ENCODE results near the gene KRTAP19-8. TPM values are rescaled to one million over a fixed set of nuclear protein-coding genes. Genes with fewer than 3 reads are reported as not detected.

KRTAP19-8 gene
- total and polyA plus RNA-seq, 10 of the 15 experiments (the other 5 are each of a cell fraction or from before 2014, with no cell fraction given) = not detected

GRCh38 chr21:30990514-30991262 is 47.6 kb downstream of the KRTAP19-8 start (continued):
- TF ChIP-seq RELA (IDR thresholded peaks at IDR 0.05; ENCODE audit: borderline replicate concordance, partially characterized antibody) = no peak
- TF ChIP-seq BRCA1 (IDR thresholded peaks at IDR 0.05; ENCODE audit: low read depth, low read length) = no peak
- TF ChIP-seq SPI1 (IDR thresholded peaks at IDR 0.05; ENCODE audit: borderline replicate concordance, insufficient read depth, low read depth, low read length) = no peak
- TF ChIP-seq WRNIP1 (IDR thresholded peaks at IDR 0.05; ENCODE audit: borderline replicate concordance, low read depth, low read length) = no peak
- no peak for TF ChIP-seq KAT2A (conservative IDR thresholded peaks at IDR 0.05; ENCODE audit: control insufficient read depth, low read depth, low read length)
- no peak for TF ChIP-seq NFIC (IDR thresholded peaks at IDR 0.05; ENCODE audit: low read depth, low read length)
- no peak for TF ChIP-seq CHD4 (IDR thresholded peaks at IDR 0.05)

GRCh38 chr21:30988706-30989105 is 49.6 kb downstream of the KRTAP19-8 start:
- no peaks in the 10 kb centered on the region for H3K9me3 ChIP-seq (replicated peaks; ENCODE audit: control insufficient read depth, insufficient read depth, low read length)
- no peaks in the 10 kb centered on the region for H3K4me1 ChIP-seq (ENCODE audit: control insufficient read depth, insufficient read depth, low read length)
- ChIA-PET SMC1A (ENCODE audit: uncharacterized antibody, unreplicated experiment) (no interaction called here), RAD21 (ENCODE audit: unreplicated experiment) (no interaction called here), CTCF (no interaction called here), POLR2A (no interaction called here)
- no peak overlapping the region for H3K27ac ChIP-seq (ENCODE audit: control insufficient read depth, insufficient read depth)
- no peak for FAIRE-seq
- intact Hi-C loops (cut with micrococcal nuclease; ENCODE audit: unreplicated experiment) = no loop called here
- H3K9ac ChIP-seq (ENCODE audit: control insufficient read depth, insufficient read depth, low read length) = no peak overlapping the region
- no peaks in the 10 kb centered on the region for H4K20me1 ChIP-seq (ENCODE audit: control insufficient read depth, insufficient read depth)
- no peak overlapping the region for H2AFZ ChIP-seq (ENCODE audit: control insufficient read depth, low read depth, low read length)
- no TSS peak for BruUV-seq (replicated peaks)
- DNase-seq (ENCODE audit: low read depth, low spot score) = no peak
- 0% methylated on average over 1 of the region's 1 CpG for WGBS (ENCODE audit: insufficient coverage, insufficient replicate concordance, low lambda C conversion rate, missing lambda C conversion rate)
- no peaks in the 10 kb centered on the region for H3K79me2 ChIP-seq (ENCODE audit: control insufficient read depth, insufficient read depth, low read length)
- H3K36me3 ChIP-seq (ENCODE audit: control insufficient read depth in 2 of 2, insufficient read depth in 2 of 2, low read length in 1 of 2) = no peaks in the 10 kb centered on the region
- in situ Hi-C loops (cut with MboI) = no loop called here
- H3K4me3 ChIP-seq = no peak overlapping the region
- H3K4me2 ChIP-seq (ENCODE audit: control insufficient read depth, insufficient read depth) = no peak overlapping the region
- ATAC-seq = no peak
- no peaks in the 10 kb centered on the region for H3K27me3 ChIP-seq (replicated peaks in 1 of 2; ENCODE audit: control insufficient read depth in 2 of 2, insufficient read depth in 2 of 2, low read length in 1 of 2)
- TF ChIP-seq, protein P1, sequence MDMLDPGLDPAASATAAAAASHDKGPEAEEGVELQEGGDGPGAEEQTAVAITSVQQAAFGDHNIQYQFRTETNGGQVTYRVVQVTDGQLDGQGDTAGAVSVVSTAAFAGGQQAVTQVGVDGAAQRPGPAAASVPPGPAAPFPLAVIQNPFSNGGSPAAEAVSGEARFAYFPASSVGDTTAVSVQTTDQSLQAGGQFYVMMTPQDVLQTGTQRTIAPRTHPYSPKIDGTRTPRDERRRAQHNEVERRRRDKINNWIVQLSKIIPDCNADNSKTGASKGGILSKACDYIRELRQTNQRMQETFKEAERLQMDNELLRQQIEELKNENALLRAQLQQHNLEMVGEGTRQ (IDR thresholded peaks at IDR 0.05; ENCODE audit: borderline replicate concordance, low read depth, low read length) = no peak
- TF ChIP-seq, protein P2, sequence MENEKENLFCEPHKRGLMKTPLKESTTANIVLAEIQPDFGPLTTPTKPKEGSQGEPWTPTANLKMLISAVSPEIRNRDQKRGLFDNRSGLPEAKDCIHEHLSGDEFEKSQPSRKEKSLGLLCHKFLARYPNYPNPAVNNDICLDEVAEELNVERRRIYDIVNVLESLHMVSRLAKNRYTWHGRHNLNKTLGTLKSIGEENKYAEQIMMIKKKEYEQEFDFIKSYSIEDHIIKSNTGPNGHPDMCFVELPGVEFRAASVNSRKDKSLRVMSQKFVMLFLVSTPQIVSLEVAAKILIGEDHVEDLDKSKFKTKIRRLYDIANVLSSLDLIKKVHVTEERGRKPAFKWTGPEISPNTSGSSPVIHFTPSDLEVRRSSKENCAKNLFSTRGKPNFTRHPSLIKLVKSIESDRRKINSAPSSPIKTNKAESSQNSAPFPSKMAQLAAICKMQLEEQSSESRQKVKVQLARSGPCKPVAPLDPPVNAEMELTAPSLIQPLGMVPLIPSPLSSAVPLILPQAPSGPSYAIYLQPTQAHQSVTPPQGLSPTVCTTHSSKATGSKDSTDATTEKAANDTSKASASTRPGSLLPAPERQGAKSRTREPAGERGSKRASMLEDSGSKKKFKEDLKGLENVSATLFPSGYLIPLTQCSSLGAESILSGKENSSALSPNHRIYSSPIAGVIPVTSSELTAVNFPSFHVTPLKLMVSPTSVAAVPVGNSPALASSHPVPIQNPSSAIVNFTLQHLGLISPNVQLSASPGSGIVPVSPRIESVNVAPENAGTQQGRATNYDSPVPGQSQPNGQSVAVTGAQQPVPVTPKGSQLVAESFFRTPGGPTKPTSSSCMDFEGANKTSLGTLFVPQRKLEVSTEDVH (IDR thresholded peaks at IDR 0.05; ENCODE audit: low read depth, partially characterized antibody) = no peak
- TF ChIP-seq NBN (IDR thresholded peaks at IDR 0.05) (no peak), EZH2 (IDR thresholded peaks at IDR 0.05; ENCODE audit: borderline replicate concordance, control insufficient read depth, low read depth, low read length) (no peak), SUZ12 (IDR thresholded peaks at IDR 0.05; ENCODE audit: unreplicated experiment) (no peak)
- TF ChIP-seq, protein P3, sequence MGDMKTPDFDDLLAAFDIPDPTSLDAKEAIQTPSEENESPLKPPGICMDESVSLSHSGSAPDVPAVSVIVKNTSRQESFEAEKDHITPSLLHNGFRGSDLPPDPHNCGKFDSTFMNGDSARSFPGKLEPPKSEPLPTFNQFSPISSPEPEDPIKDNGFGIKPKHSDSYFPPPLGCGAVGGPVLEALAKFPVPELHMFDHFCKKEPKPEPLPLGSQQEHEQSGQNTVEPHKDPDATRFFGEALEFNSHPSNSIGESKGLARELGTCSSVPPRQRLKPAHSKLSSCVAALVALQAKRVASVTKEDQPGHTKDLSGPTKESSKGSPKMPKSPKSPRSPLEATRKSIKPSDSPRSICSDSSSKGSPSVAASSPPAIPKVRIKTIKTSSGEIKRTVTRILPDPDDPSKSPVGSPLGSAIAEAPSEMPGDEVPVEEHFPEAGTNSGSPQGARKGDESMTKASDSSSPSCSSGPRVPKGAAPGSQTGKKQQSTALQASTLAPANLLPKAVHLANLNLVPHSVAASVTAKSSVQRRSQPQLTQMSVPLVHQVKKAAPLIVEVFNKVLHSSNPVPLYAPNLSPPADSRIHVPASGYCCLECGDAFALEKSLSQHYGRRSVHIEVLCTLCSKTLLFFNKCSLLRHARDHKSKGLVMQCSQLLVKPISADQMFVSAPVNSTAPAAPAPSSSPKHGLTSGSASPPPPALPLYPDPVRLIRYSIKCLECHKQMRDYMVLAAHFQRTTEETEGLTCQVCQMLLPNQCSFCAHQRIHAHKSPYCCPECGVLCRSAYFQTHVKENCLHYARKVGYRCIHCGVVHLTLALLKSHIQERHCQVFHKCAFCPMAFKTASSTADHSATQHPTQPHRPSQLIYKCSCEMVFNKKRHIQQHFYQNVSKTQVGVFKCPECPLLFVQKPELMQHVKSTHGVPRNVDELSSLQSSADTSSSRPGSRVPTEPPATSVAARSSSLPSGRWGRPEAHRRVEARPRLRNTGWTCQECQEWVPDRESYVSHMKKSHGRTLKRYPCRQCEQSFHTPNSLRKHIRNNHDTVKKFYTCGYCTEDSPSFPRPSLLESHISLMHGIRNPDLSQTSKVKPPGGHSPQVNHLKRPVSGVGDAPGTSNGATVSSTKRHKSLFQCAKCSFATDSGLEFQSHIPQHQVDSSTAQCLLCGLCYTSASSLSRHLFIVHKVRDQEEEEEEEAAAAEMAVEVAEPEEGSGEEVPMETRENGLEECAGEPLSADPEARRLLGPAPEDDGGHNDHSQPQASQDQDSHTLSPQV (IDR thresholded peaks at IDR 0.05) = no peak
- TF ChIP-seq, protein P4, sequence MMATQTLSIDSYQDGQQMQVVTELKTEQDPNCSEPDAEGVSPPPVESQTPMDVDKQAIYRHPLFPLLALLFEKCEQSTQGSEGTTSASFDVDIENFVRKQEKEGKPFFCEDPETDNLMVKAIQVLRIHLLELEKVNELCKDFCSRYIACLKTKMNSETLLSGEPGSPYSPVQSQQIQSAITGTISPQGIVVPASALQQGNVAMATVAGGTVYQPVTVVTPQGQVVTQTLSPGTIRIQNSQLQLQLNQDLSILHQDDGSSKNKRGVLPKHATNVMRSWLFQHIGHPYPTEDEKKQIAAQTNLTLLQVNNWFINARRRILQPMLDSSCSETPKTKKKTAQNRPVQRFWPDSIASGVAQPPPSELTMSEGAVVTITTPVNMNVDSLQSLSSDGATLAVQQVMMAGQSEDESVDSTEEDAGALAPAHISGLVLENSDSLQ (IDR thresholded peaks at IDR 0.05) = no peak
